A673 (cell line): Measurements from ENCODE around the gene SGCD. TPM values are rescaled to one million over a fixed set of nuclear protein-coding genes. Genes with fewer than 3 reads are reported as not detected.

Source experiments
- BruUV-seq: library from RNA; stranded (reverse); fragments of 400-500 nt; replicated peaks from 2 replicates; lab custom pipeline; 2021; lab: Mats Ljungman, UMichigan
- CTCF ChIA-PET: fragments of 300-600 bp; sonication (Branson Sonifier 250); formaldehyde crosslinking; loops from one replicate; lab custom pipeline; 2022; ENCODE audit warnings: antibody characterized with exemption; lab: Charles Lee
- POLR2A ChIA-PET: fragments of 300-600 bp; sonication (Branson Sonifier 250); formaldehyde crosslinking; loops from one replicate; lab custom pipeline; 2022; ENCODE audit warnings: antibody characterized with exemption; ENCODE audit not compliant: low non-redundant PET; lab: Charles Lee
- DNase-seq: peaks from one replicate; pipeline ENCODE4 v3.0.0-alpha.2; 2015; ENCODE audit warnings: low spot score
- H3K27ac ChIP-seq: fragments of 200-600 bp; sonication (generic); 2 replicates; pipeline ENCODE4 v1.5.1; 2016; ENCODE audit warnings: mixed run types, low read depth, mild to moderate bottlenecking, mixed read lengths, antibody characterized with exemption, low read length; ENCODE audit not compliant: poor library complexity, severe bottlenecking
- H3K27me3 ChIP-seq: fragments of 200-600 bp; sonication (generic); replicated peaks from 2 replicates; pipeline ENCODE4 v1.6.1; 2017; ENCODE audit warnings: mixed run types, low read depth, mild to moderate bottlenecking, mixed read lengths, antibody characterized with exemption, low read length; ENCODE audit not compliant: insufficient read depth, poor library complexity
- H3K36me3 ChIP-seq: fragments of 200-600 bp; sonication (generic); 2 replicates; pipeline ENCODE4 v1.6.1; 2016; ENCODE audit warnings: mixed run types, mild to moderate bottlenecking, mixed read lengths, antibody characterized with exemption, low read length; ENCODE audit not compliant: insufficient read depth, poor library complexity, severe bottlenecking
- H3K4me1 ChIP-seq: fragments of 200-600 bp; sonication (generic); 2 replicates; pipeline ENCODE4 v1.6.1; 2017; ENCODE audit warnings: mixed run types, mild to moderate bottlenecking, mixed read lengths, antibody characterized with exemption, low read length; ENCODE audit not compliant: insufficient read depth, poor library complexity, severe bottlenecking
- H3K4me3 ChIP-seq: fragments of 200-600 bp; sonication (generic); 2 replicates; pipeline ENCODE4 v1.5.1; 2016; ENCODE audit warnings: low read depth, mixed run types, mild to moderate bottlenecking, mixed read lengths, low read length; ENCODE audit not compliant: poor library complexity, severe bottlenecking
- H3K9me3 ChIP-seq: fragments of 200-600 bp; sonication (generic); 2 replicates; pipeline ENCODE4 v1.6.1; 2016; ENCODE audit warnings: mixed run types, low read depth, mild to moderate bottlenecking, mixed read lengths, antibody characterized with exemption, low read length; ENCODE audit not compliant: poor library complexity, severe bottlenecking
- EZH2 ChIP-seq: fragments of 200-600 bp; sonication (generic); IDR thresholded peaks from 2 replicates; pipeline ENCODE4 v1.6.1; 2017; ENCODE audit warnings: borderline replicate concordance, low read depth, mild to moderate bottlenecking, mixed read lengths, antibody characterized with exemption, low read length; ENCODE audit not compliant: poor library complexity, severe bottlenecking
- intact Hi-C: fragments of 100-400 bp; cut with micrococcal nuclease; formaldehyde crosslinking; loops from one replicate; pipeline ENCODE4 v1.10.0; 2022; ENCODE audit not compliant: unreplicated experiment
- total RNA-seq: library from RNA; stranded (reverse); gene quantifications from 2 replicates; pipeline ENCODE4 v1.2.3, GENCODE V29; 2021
- TF ChIP-seq, protein P1 (sequence below): fragments of 300-800, 200-600 bp; sonication (generic); conservative IDR thresholded peaks from 2 replicates; pipeline ENCODE4 v1.5.1; 2017; ENCODE audit warnings: low read depth, mild to moderate bottlenecking, antibody characterized with exemption, low read length, moderate library complexity, mixed read lengths

SGCD gene
- total RNA-seq, 1 experiment from 2014 or later, result 0.17 TPM

DNA sequence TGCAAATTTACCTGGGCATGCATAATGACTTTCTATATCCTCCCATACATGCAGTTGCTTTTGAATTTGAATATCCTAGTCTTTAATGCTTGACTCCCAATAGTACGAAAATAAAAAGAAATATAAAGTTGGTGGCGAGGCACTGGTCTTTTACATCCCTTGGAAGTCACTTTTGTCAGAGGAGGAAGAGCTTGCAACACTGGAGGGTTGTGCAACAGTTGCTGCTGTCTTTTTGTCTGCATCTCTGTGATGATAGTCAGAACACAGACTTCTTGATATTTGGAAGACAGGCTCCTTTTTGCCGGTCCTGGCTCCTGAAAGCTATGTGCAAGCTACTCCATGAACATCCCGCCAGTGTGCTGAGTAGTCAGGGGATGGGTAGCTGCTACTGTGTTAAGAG lies 16.8 kb upstream of the SGCD start:
- DNase-seq, result no peak
- Histone ChIP-seq H3K9me3 (no peaks in the 10 kb centered on the region), H3K36me3 (no peaks in the 10 kb centered on the region), H3K27ac (no peak overlapping the region), H3K27me3 (no peaks in the 10 kb centered on the region), H3K4me1 (no peaks in the 10 kb centered on the region), H3K4me3 (no peak overlapping the region)
- ChIA-PET CTCF (no interaction called here), POLR2A (no interaction called here)
- intact Hi-C loops, result no loop called here
- no TSS peak for BruUV-seq
- no peak for TF ChIP-seq EZH2
- TF ChIP-seq, protein P1, sequence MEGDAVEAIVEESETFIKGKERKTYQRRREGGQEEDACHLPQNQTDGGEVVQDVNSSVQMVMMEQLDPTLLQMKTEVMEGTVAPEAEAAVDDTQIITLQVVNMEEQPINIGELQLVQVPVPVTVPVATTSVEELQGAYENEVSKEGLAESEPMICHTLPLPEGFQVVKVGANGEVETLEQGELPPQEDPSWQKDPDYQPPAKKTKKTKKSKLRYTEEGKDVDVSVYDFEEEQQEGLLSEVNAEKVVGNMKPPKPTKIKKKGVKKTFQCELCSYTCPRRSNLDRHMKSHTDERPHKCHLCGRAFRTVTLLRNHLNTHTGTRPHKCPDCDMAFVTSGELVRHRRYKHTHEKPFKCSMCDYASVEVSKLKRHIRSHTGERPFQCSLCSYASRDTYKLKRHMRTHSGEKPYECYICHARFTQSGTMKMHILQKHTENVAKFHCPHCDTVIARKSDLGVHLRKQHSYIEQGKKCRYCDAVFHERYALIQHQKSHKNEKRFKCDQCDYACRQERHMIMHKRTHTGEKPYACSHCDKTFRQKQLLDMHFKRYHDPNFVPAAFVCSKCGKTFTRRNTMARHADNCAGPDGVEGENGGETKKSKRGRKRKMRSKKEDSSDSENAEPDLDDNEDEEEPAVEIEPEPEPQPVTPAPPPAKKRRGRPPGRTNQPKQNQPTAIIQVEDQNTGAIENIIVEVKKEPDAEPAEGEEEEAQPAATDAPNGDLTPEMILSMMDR, result no peak

DNA sequence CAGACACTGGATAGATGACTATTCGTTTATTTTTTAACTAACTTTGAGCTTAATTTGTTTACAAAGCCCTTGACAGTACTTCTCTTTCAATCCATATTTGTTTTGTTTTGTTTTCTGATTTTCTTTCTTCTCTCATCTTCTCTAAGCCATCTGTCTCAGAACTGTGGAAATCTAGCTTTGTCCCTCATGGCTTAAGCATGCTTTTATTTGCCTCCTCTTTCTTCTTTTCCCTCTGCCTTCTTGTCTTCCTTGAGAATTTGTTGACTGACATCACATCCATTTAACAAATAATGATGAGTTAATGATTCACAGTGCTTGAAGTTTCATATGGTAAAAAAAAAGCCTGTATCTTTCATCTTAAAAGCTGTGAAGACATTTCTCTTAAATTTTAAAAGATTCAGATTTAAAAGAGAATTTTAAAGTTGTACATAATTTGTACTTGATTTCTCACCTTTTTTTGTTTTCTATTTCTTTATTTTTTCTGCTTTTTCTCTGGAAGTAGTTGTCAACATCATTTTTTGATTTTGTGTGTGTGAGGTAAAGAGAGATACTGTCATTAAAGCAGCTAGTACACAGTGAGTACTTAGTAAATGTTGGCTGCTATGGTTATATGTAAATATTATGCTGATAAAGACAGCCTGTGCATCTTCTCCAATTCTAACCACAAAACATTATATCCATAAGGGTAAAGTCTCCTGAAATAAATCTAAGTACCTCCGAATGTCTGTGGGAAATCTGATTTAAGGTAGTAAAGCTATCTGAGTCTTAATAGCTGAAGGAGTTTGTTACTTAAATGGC lies 13.9 kb upstream of the SGCD start:
- no peaks in the 10 kb centered on the region for H3K4me1 ChIP-seq
- H3K27ac ChIP-seq, result no peak overlapping the region
- TF ChIP-seq, protein P1, result no peak
- no peak for TF ChIP-seq EZH2
- no peaks in the 10 kb centered on the region for H3K27me3 ChIP-seq
- ChIA-PET POLR2A (no interaction called here), CTCF (no interaction called here)
- intact Hi-C loops, result no loop called here
- no peaks in the 10 kb centered on the region for H3K9me3 ChIP-seq
- H3K4me3 ChIP-seq, result no peak overlapping the region
- no peaks in the 10 kb centered on the region for H3K36me3 ChIP-seq
- no TSS peak for BruUV-seq
- no peak for DNase-seq

DNA sequence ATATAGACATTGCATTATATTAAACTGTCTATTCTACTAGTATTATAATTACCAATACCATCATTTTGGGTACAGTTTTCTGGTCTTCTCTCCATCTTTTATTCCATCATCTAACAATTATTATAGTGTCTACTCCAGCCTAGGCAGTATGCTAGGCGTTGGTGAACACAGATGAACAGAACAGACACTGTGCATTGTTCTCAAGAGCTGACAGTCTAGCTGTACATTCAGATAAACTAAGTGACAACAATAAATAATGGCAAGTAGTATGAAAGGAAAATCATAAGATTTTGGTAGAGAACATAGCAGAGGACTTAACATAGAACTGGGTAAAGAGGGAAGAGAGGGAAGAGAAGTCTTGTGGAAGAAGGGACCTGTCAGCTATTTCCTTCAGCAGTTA lies 12.5 kb upstream of the SGCD start:
- intact Hi-C loops, result no loop called here
- Histone ChIP-seq H3K27me3 (no peaks in the 10 kb centered on the region), H3K4me3 (no peak overlapping the region), H3K4me1 (no peaks in the 10 kb centered on the region), H3K9me3 (no peaks in the 10 kb centered on the region), H3K27ac (no peak overlapping the region), H3K36me3 (no peaks in the 10 kb centered on the region)
- no peak for DNase-seq
- ChIA-PET POLR2A (no interaction called here), CTCF (no interaction called here)
- no TSS peak for BruUV-seq
- TF ChIP-seq, protein P1, result no peak
- no peak for TF ChIP-seq EZH2
